Astrocyte (in vitro differentiated cells and primary cell): ENCODE data around the gene JMJD7. TPM values are rescaled to one million over a fixed set of nuclear protein-coding genes. Genes with fewer than 3 reads are reported as not detected.

ENCODE experiments used
- DNase-seq: peaks from one replicate; pipeline ENCODE4 v3.0.0-alpha.2; 2010; ENCODE audit warnings: low read depth
- FAIRE-seq: peaks from 2 replicates; lab custom pipeline; 2011; peaks lifted over from hg19 to GRCh38; lab: Jason Lieb, UNC
- H2AFZ ChIP-seq: 2 replicates; pipeline ENCODE4 v1.6.0; 2012; ENCODE audit warnings: low read depth, low read length, inconsistent platforms
- H3K27ac ChIP-seq: 2 replicates; pipeline ENCODE4 v1.5.1; 2011; ENCODE audit warnings: low read depth, low read length, inconsistent platforms
- H3K27me3 ChIP-seq: 2 replicates; pipeline ENCODE4 v1.6.0; 2011; ENCODE audit warnings: low read length, inconsistent platforms; ENCODE audit not compliant: insufficient read depth
- H3K36me3 ChIP-seq: 2 replicates; pipeline ENCODE4 v1.5.1; 2011; ENCODE audit warnings: low read length, inconsistent platforms; ENCODE audit not compliant: insufficient read depth
- H3K4me1 ChIP-seq: 2 replicates; pipeline ENCODE4 v1.5.1; 2011; ENCODE audit warnings: low read length, inconsistent platforms; ENCODE audit not compliant: insufficient read depth
- H3K4me2 ChIP-seq: 2 replicates; pipeline ENCODE4 v1.6.0; 2012; ENCODE audit warnings: low read length, inconsistent platforms
- H3K4me3 ChIP-seq: 2 replicates; pipeline ENCODE4 v1.5.1; 2011; ENCODE audit warnings: low read depth, mild to moderate bottlenecking, low read length, inconsistent platforms; ENCODE audit not compliant: insufficient read depth
- H3K79me2 ChIP-seq: 2 replicates; pipeline ENCODE4 v1.6.0; 2012; ENCODE audit warnings: mild to moderate bottlenecking, low read length, inconsistent platforms; ENCODE audit not compliant: insufficient read depth
- H3K9ac ChIP-seq: 2 replicates; pipeline ENCODE4 v1.6.0; 2012; ENCODE audit warnings: mild to moderate bottlenecking, low read length, inconsistent platforms
- H3K9me3 ChIP-seq: 2 replicates; pipeline ENCODE4 v1.5.1; 2012; ENCODE audit warnings: low read depth, mild to moderate bottlenecking, low read length, inconsistent platforms; ENCODE audit not compliant: insufficient read depth
- H4K20me1 ChIP-seq: 2 replicates; pipeline ENCODE4 v1.6.0; 2012; ENCODE audit warnings: low read length, inconsistent platforms; ENCODE audit not compliant: insufficient read depth
- H3K27ac Mint-ChIP-seq: one replicate; pipeline ENCODE4 v1.8.0; 2021; ENCODE audit warnings: mild to moderate bottlenecking, mixed read lengths; ENCODE audit not compliant: unreplicated experiment
- H3K27me3 Mint-ChIP-seq: one replicate; pipeline ENCODE4 v1.8.0; 2021; ENCODE audit warnings: low read depth, mixed read lengths; ENCODE audit not compliant: unreplicated experiment
- H3K36me3 Mint-ChIP-seq: one replicate; pipeline ENCODE4 v1.8.0; 2021; ENCODE audit warnings: low read depth, mixed read lengths; ENCODE audit not compliant: unreplicated experiment
- H3K4me1 Mint-ChIP-seq: one replicate; pipeline ENCODE4 v1.8.0; 2021; ENCODE audit warnings: low read depth, mixed read lengths; ENCODE audit not compliant: unreplicated experiment
- H3K4me3 Mint-ChIP-seq: one replicate; pipeline ENCODE4 v1.8.0; 2021; ENCODE audit warnings: mild to moderate bottlenecking, moderate library complexity, mixed read lengths; ENCODE audit not compliant: unreplicated experiment
- H3K9me3 Mint-ChIP-seq: one replicate; pipeline ENCODE4 v1.8.0; 2021; ENCODE audit warnings: mild to moderate bottlenecking, mixed read lengths; ENCODE audit not compliant: unreplicated experiment
- EZH2 ChIP-seq: IDR thresholded peaks from 2 replicates; pipeline ENCODE4 v1.6.1; 2012; ENCODE audit warnings: mild to moderate bottlenecking, low read length, inconsistent platforms; ENCODE audit not compliant: insufficient read depth
- total RNA-seq: library from RNA; stranded (reverse); gene quantifications from 2 replicates; pipeline ENCODE4 v1.2.1, GENCODE V29; 2021
- TF ChIP-seq, protein P1 (sequence below): IDR thresholded peaks from 2 replicates; pipeline ENCODE4 v1.5.1; 2011; ENCODE audit warnings: low read depth, mild to moderate bottlenecking, inconsistent platforms, low read length, moderate library complexity; ENCODE audit not compliant: insufficient read depth

Gene JMJD7
- total RNA-seq, 1 donor from 2014 or later, result 7.6 TPM

DNA sequence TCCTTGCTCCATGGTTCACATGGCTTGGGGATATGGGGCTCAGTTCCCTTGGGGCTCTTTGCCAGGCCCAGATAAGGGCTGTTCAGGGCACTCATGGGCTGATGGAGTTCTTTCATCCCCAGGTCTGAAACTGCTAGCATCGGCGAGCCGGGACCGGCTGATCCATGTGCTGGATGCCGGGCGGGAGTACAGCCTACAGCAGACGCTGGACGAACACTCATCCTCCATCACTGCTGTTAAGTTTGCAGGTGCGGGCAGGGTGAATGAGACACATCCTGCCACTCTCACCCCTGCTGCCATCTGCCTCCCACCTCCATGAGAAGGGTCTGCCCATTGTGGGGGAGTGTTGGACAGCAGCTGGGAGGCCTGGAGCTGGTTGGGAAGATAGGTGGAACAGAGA lies 11.1 kb upstream of the JMJD7 start:
- H3K4me3 Mint-ChIP-seq, result no peak overlapping the region
- DNase-seq (no peak), FAIRE-seq (no peak)
- H3K4me1 ChIP-seq, result no peaks in the 10 kb centered on the region
- no peak overlapping the region for H3K4me2 ChIP-seq
- no peaks in the 10 kb centered on the region for H3K79me2 ChIP-seq
- no peak overlapping the region for H3K27ac Mint-ChIP-seq
- H3K4me1 Mint-ChIP-seq, result peaks cover 2% of the 10 kb centered on the region
- H2AFZ ChIP-seq, result no peak overlapping the region
- H3K27ac ChIP-seq, result no peak overlapping the region
- no peaks in the 10 kb centered on the region for H3K27me3 ChIP-seq
- H3K9ac ChIP-seq, result no peak overlapping the region
- peaks cover 44% of the 10 kb centered on the region for H3K36me3 Mint-ChIP-seq
- no peaks in the 10 kb centered on the region for H3K27me3 Mint-ChIP-seq
- H3K9me3 ChIP-seq, result no peaks in the 10 kb centered on the region
- no peak for TF ChIP-seq EZH2
- TF ChIP-seq, protein P1, sequence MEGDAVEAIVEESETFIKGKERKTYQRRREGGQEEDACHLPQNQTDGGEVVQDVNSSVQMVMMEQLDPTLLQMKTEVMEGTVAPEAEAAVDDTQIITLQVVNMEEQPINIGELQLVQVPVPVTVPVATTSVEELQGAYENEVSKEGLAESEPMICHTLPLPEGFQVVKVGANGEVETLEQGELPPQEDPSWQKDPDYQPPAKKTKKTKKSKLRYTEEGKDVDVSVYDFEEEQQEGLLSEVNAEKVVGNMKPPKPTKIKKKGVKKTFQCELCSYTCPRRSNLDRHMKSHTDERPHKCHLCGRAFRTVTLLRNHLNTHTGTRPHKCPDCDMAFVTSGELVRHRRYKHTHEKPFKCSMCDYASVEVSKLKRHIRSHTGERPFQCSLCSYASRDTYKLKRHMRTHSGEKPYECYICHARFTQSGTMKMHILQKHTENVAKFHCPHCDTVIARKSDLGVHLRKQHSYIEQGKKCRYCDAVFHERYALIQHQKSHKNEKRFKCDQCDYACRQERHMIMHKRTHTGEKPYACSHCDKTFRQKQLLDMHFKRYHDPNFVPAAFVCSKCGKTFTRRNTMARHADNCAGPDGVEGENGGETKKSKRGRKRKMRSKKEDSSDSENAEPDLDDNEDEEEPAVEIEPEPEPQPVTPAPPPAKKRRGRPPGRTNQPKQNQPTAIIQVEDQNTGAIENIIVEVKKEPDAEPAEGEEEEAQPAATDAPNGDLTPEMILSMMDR, result no peak
- H3K4me3 ChIP-seq, result no peak overlapping the region
- H4K20me1 ChIP-seq, result peaks cover 24% of the 10 kb centered on the region
- H3K36me3 ChIP-seq, result peaks cover 20% of the 10 kb centered on the region
- no peaks in the 10 kb centered on the region for H3K9me3 Mint-ChIP-seq

DNA sequence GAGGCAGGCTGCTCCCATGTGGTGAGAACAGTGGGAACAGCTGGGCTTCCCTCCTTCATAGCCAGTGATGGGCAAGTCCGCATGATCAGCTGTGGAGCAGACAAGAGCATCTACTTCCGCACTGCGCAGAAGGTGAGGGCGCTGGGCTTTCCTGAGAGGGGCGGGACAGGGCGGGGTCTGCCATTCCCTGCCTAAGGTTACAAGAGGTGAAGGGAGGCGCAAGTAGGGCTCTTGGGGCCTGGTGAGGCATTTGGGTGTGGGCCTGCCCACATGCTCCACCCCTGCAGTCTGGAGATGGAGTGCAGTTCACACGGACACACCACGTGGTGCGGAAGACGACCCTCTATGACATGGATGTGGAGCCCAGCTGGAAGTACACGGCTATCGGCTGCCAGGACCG lies 10.6 kb upstream of the JMJD7 start:
- Mint-ChIP-seq H3K36me3 (peaks cover 44% of the 10 kb centered on the region), H3K9me3 (no peaks in the 10 kb centered on the region), H3K4me1 (peaks cover 2% of the 10 kb centered on the region), H3K27me3 (no peaks in the 10 kb centered on the region), H3K4me3 (no peak overlapping the region), H3K27ac (no peak overlapping the region)
- no peaks in the 10 kb centered on the region for H3K4me1 ChIP-seq
- TF ChIP-seq EZH2, result no peak
- TF ChIP-seq, protein P1, result no peak
- H3K27me3 ChIP-seq, result no peaks in the 10 kb centered on the region
- peaks cover 19% of the 10 kb centered on the region for H4K20me1 ChIP-seq
- H3K4me2 ChIP-seq, result no peak overlapping the region
- no peak overlapping the region for H3K27ac ChIP-seq
- no peaks in the 10 kb centered on the region for H3K79me2 ChIP-seq
- H3K9me3 ChIP-seq, result no peaks in the 10 kb centered on the region
- no peak for FAIRE-seq
- H3K9ac ChIP-seq, result no peak overlapping the region
- DNase-seq, result no peak
- peaks cover 20% of the 10 kb centered on the region for H3K36me3 ChIP-seq
- H2AFZ ChIP-seq, result no peak overlapping the region
- no peak overlapping the region for H3K4me3 ChIP-seq

DNA sequence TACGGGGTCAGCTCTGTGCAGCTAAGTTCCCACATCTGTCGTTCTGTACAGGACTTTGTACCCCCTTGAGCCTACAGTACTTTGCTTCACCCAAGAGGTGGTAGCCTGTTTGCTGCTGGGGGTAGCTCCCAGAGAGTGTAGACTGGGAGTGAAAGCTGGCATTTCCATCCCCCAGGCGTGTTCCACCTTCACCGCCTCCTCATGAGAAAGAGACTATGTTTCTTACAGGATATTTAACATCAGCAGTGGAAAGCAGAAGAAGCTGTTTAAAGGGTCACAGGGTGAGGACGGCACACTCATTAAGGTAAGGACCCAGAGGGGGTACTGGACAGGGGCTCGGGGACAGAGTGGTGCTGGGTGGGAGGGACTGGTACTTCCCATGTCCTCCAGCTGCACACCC lies 10.1 kb upstream of the JMJD7 start:
- Mint-ChIP-seq H3K4me3 (no peak overlapping the region), H3K27ac (no peak overlapping the region), H3K36me3 (peaks cover 43% of the 10 kb centered on the region), H3K4me1 (peaks cover 2% of the 10 kb centered on the region), H3K9me3 (no peaks in the 10 kb centered on the region), H3K27me3 (no peaks in the 10 kb centered on the region)
- Histone ChIP-seq H3K27me3 (no peaks in the 10 kb centered on the region), H3K27ac (no peak overlapping the region), H3K79me2 (no peaks in the 10 kb centered on the region), H3K4me2 (no peak overlapping the region), H3K9me3 (no peaks in the 10 kb centered on the region), H4K20me1 (peaks cover 14% of the 10 kb centered on the region), H3K4me1 (no peaks in the 10 kb centered on the region), H2AFZ (no peak overlapping the region), H3K4me3 (no peak overlapping the region), H3K36me3 (peaks cover 20% of the 10 kb centered on the region), H3K9ac (no peak overlapping the region)
- DNase-seq (no peak), FAIRE-seq (no peak)
- TF ChIP-seq, protein P1, result no peak
- no peak for TF ChIP-seq EZH2
